Adrenal gland (tissue), 19 donors: ENCODE results near the gene PTGES2. TPM values are rescaled to one million over a fixed set of nuclear protein-coding genes. Genes with fewer than 3 reads are reported as not detected.

ENCODE experiments used
- DNase-seq, 7 donors: peaks; one replicate each; pipeline ENCODE4 v3.0.0-alpha.2; 2019 to 2020
- H3K27ac ChIP-seq, 5 donors: fragments of 200-600 bp; sonication (generic) in 4 of 5; 1 replicate in 3 of 5; 2 replicates in 2 of 5; pipeline versions ENCODE4 v1.5.1 to v1.8.0; 2016 to 2020; ENCODE audit warnings: mild to moderate bottlenecking in 1 of 5
- H3K27me3 ChIP-seq: fragments of 200-600 bp; 2 replicates; pipeline ENCODE4 v1.8.0; 2021
- H3K36me3 ChIP-seq, 2 donors: fragments of 200-600 bp; replicated peaks in 1 of 2; 1 replicate in 1 of 2; 2 replicates in 1 of 2; pipeline versions ENCODE4 v1.5.1 to v1.8.0; 2018 to 2022
- H3K4me1 ChIP-seq, 2 donors: fragments of 200-600 bp; replicated peaks in 1 of 2; 1 replicate in 1 of 2; 2 replicates in 1 of 2; pipeline versions ENCODE4 v1.5.1 to v1.8.0; 2018 to 2021
- H3K4me3 ChIP-seq, 4 donors: fragments of 200-600 bp; sonication (generic) in 3 of 4; one replicate each; pipeline ENCODE4 v1.5.1; 2016 to 2018
- H3K9me3 ChIP-seq, 3 donors: fragments of 200-600 bp; sonication (generic) in 1 of 3; replicated peaks in 1 of 3; 1 replicate in 2 of 3; 2 replicates in 1 of 3; pipeline versions ENCODE4 v1.5.1 to v1.8.0; 2016 to 2021
- POLR2A ChIP-seq, 2 donors: fragments of 450-650 bp; IDR thresholded peaks; one replicate each; pipeline ENCODE4 v1.6.1; 2017; ENCODE audit warnings: antibody characterized with exemption in 2 of 2, mild to moderate bottlenecking in 2 of 2, moderate library complexity in 1 of 2
- WGBS, 4 donors: extraction: QIAGEN DNeasy Blood & Tissue Kit in 2 of 4; methylation state at CpG; one replicate each; pipeline versions ENCODE4 v1.1.5 to v1.1.7; 2013 to 2017; 5-methylcytosine and 5-hydroxymethylcytosine counted together
- intact Hi-C, 2 donors: fragments of 100-400 bp; cut with DNase I; formaldehyde crosslinking; loops; one replicate each; pipeline versions ENCODE4 v1.14.1 to v1.15.0; 2022 to 2023
- long read RNA-seq, 10 donors: library from polyadenylated mRNA in 3 of 10; unstranded in 2 of 10; stranded (forward) in 1 of 10; transcript quantifications; one replicate each; pipeline ENCODE4 v2.0.0 and lab custom pipeline, GENCODE V29; 2021 to 2026
- polyA plus RNA-seq, 3 donors: library from polyadenylated mRNA; stranded (reverse); fragments of 200-250 nt in 2 of 3; fragments of 350-450 nt in 1 of 3; fragmentation: Illumina TruSeq in 1 of 3; extraction: RNeasy Lipid Tissue Mini Kit (QIAGEN cat#74804) in 1 of 3; gene quantifications; one replicate each; pipeline ENCODE4 v1.2.3, GENCODE V29; 2013 to 2014
- total RNA-seq, 9 donors: library from RNA; depleted of rRNA in 4 of 9; stranded (reverse); fragments of >200 nt in 4 of 9; fragments of 120-200 nt in 1 of 9; fragmentation: NEBNext Ultra II Directional in 1 of 9; extraction: Animal tissue kit (Norgen Biotek cat#: 25700) in 1 of 9; gene quantifications; one replicate each; pipeline versions ENCODE4 v1.1.0 to v1.2.4, GENCODE V29; 2013 to 2023
- TF ChIP-seq, protein P1 (sequence below), 6 experiments: fragments of 450-650 bp in 4 of 6; fragments of 200-600 bp in 2 of 6; sonication (generic) in 1 of 6; IDR thresholded peaks; 1 replicate in 5 of 6; 2 replicates in 1 of 6; pipeline versions ENCODE4 v1.5.1 to v1.8.0; 2016 to 2021; ENCODE audit warnings: antibody characterized with exemption in 6 of 6, mild to moderate bottlenecking in 2 of 6, moderate library complexity in 1 of 6
- donor health status: healthy with polysubstance abuse.
- donor health status: Bipolar disorder and iron deficiency.
- donor health status: DM: yes; HTN: yes; CAD: no.
- donor health status: DM: no; HTN: no; CAD: no.
- donor health status: DM: no; HTN: no; CAD: no.
- donor health status: DM: yes; HTN: yes; CAD: no.

Gene PTGES2
- total RNA-seq (100 to 1,000 TPM in 4 of 9 donors, 10 to 100 TPM in 5; 64.8 to 147 (median 96.0) TPM), polyA plus RNA-seq (100 to 1,000 TPM in 2 of 3 donors, 10 to 100 TPM in 1; 69.5 to 104 (median 101) TPM)
- long read RNA-seq, donor 1, transcript PTGES2-202 (7 exons, 2,331 nt) = major isoform, 23 of 32 reads
- long read RNA-seq, donor 1, partial matches to known transcripts = 9 of 32 reads
- long read RNA-seq, donor 1, other reads (novel, unspliced or antisense) = 0 of 32 reads
- long read RNA-seq, donor 2, transcript PTGES2-202 (7 exons, 2,331 nt) = major isoform, 13 of 20 reads
- long read RNA-seq, donor 2, partial matches to known transcripts = 0 of 20 reads
- long read RNA-seq, donor 2, other reads (novel, unspliced or antisense) = 7 of 20 reads
- long read RNA-seq, donor 3, transcript PTGES2-202 (7 exons, 2,331 nt) = major isoform, 25 of 30 reads
- long read RNA-seq, donor 3, partial matches to known transcripts = 5 of 30 reads
- long read RNA-seq, donor 3, other reads (novel, unspliced or antisense) = 0 of 30 reads
- long read RNA-seq, donor 4, transcript PTGES2-202 (7 exons, 2,331 nt) = major isoform, 8 of 22 reads
- long read RNA-seq, donor 4, partial matches to known transcripts = 10 of 22 reads
- long read RNA-seq, donor 4, other reads (novel, unspliced or antisense) = 3 of 22 reads
- long read RNA-seq, donor 5, transcript PTGES2-202 (7 exons, 2,331 nt) = major isoform, 274 of 357 reads
- long read RNA-seq, donor 5, partial matches to known transcripts = 20 of 357 reads
- long read RNA-seq, donor 5, other reads (novel, unspliced or antisense) = 60 of 357 reads
- long read RNA-seq, donor 6, partial matches to known transcripts = 15 of 23 reads
- long read RNA-seq, donor 6, other reads (novel, unspliced or antisense) = 5 of 23 reads
- long read RNA-seq, donor 7, transcript PTGES2-202 (7 exons, 2,331 nt) = major isoform, 11 of 24 reads
- long read RNA-seq, donor 7, partial matches to known transcripts = 13 of 24 reads
- long read RNA-seq, donor 7, other reads (novel, unspliced or antisense) = 0 of 24 reads
- long read RNA-seq, donor 8, transcript PTGES2-202 (7 exons, 2,331 nt) = major isoform, 23 of 23 reads
- long read RNA-seq, donor 8, partial matches to known transcripts = 0 of 23 reads
- long read RNA-seq, donor 8, other reads (novel, unspliced or antisense) = 0 of 23 reads
- long read RNA-seq, donor 9, transcript PTGES2-202 (7 exons, 2,331 nt) = major isoform, 20 of 20 reads
- long read RNA-seq, donor 9, partial matches to known transcripts = 0 of 20 reads
- long read RNA-seq, donor 9, other reads (novel, unspliced or antisense) = 0 of 20 reads
- long read RNA-seq, donor 10, transcript PTGES2-202 (7 exons, 2,331 nt) = major isoform, 22 of 22 reads
- long read RNA-seq, donor 10, partial matches to known transcripts = 0 of 22 reads
- long read RNA-seq, donor 10, other reads (novel, unspliced or antisense) = 0 of 22 reads

DNA sequence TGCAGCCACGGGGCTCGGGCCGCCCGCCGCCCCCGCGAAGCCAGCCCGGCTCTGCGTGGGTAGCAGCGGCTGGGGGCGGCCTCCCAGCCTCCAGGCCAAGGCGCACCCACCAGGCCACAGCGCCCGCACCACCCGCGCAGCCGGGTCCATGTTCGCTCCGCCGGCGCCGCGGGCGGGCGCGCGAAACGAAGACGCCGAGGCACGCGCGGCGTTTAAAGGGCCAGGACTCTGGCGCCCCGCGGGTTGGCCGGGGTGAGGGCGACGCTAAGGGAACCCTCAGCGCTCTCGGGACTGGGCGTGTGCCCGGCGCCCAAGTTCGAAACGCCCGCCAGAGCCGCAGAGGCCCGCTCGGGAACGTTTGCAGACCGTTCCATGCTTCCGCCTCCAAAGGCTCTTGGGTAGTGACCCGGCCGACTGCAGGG is at the start of gene PTGES2:
Gene PTGES2 (minus strand): TSS at position 162 of the 422 bp plus-strand sequence. CDS start 12 bp downstream, at position 150.
- Histone ChIP-seq H3K36me3 (peaks cover 0 to 26% of the 10 kb centered on the region in 2 donors), H3K4me3 (peak within 1 kb of the TSS; percentile 77 to 94 (median 84)), H3K27ac (peak within 1 kb of the TSS; percentile 90 to 98 (median 95)), H3K4me1 (peaks cover 21 to 29% of the 10 kb centered on the region in 2 donors), H3K27me3 (no peaks in the 10 kb centered on the region), H3K9me3 (no peaks in the 10 kb centered on the region)
- peak; percentile 75 to 88 (median 81) for DNase-seq
- intact Hi-C loops = no loop called here
- 0 to 1% methylated on average over 56 of the region's 56 CpGs; no CpG with 5 or more reads in 2 of the 4 donors for WGBS, 4 donors
- TF ChIP-seq, protein P1, sequence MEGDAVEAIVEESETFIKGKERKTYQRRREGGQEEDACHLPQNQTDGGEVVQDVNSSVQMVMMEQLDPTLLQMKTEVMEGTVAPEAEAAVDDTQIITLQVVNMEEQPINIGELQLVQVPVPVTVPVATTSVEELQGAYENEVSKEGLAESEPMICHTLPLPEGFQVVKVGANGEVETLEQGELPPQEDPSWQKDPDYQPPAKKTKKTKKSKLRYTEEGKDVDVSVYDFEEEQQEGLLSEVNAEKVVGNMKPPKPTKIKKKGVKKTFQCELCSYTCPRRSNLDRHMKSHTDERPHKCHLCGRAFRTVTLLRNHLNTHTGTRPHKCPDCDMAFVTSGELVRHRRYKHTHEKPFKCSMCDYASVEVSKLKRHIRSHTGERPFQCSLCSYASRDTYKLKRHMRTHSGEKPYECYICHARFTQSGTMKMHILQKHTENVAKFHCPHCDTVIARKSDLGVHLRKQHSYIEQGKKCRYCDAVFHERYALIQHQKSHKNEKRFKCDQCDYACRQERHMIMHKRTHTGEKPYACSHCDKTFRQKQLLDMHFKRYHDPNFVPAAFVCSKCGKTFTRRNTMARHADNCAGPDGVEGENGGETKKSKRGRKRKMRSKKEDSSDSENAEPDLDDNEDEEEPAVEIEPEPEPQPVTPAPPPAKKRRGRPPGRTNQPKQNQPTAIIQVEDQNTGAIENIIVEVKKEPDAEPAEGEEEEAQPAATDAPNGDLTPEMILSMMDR (IDR thresholded peaks at IDR 0.05) = no peak
- TF ChIP-seq POLR2A (IDR thresholded peaks at IDR 0.05) = peak in 1 of 2 donors; percentile 24

DNA sequence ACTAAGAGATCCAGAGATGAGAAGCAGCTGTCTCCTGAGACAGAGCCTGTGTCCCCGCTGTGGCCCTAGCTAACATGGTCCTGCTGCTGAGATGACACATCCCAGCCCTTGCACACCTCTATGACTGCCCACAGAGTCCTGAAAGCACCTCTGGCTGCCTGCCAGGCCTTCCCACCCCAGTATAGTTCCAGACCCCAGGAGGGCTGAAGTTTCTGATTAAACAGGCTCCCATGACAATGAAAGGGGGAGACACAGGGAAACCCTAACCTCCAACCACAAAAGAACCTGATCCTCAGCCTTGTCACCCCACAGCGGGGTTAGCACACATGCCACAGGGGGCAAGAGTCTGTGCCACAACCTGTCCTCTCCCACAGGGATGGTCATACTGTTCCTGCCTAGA is 48.2 kb upstream of the PTGES2 start:
- H3K36me3 ChIP-seq = peaks cover 0 to 64% of the 10 kb centered on the region in 2 donors
- TF ChIP-seq, protein P1 (IDR thresholded peaks at IDR 0.05) = no peak
- no peak for TF ChIP-seq POLR2A (IDR thresholded peaks at IDR 0.05)
- intact Hi-C loops = no loop called here
- peak overlapping the region; percentile 44 to 92 (median 87) for H3K27ac ChIP-seq
- DNase-seq = peak in 3 of 7 donors; percentile 36 to 56 (median 36)
- no peaks in the 10 kb centered on the region for H3K27me3 ChIP-seq
- H3K4me1 ChIP-seq = peaks cover 24 to 33% of the 10 kb centered on the region in 2 donors
- 55 to 95% (median 90%) methylated on average over 1 to 2 of the region's 2 CpGs for WGBS, 4 donors
- H3K9me3 ChIP-seq = no peaks in the 10 kb centered on the region
- no peak overlapping the region for H3K4me3 ChIP-seq

DNA sequence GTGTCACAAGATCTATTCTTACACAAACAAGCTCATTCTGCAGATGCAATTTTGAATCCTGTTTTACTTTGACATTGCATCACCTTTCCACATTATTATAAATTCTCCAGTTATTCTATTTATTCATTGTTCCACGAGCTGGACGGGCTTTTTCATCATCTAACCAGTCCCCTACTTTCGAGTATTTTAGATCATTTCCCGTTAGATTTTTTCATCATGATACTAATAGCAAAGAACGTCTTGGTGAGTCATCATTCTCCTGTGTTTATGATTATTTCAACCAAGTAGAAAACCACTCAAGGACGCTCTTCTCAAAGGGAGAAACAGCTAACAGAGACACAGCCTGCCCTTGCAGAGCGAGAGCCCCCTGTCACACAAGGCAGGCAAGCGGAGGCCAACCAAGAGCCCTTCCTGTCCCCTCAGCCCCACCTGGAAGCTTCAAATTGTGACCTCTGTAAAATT is 47.6 kb upstream of the PTGES2 start:
- 44 to 51% (median 46%) methylated on average over 7 to 8 of the region's 8 CpGs for WGBS, 4 donors
- TF ChIP-seq POLR2A (IDR thresholded peaks at IDR 0.05) = peak in 1 of 2 donors; percentile 59
- TF ChIP-seq, protein P1 (IDR thresholded peaks at IDR 0.05) = no peak
- H3K9me3 ChIP-seq = no peaks in the 10 kb centered on the region
- peak in 5 of 7 donors; percentile 36 to 58 (median 51) for DNase-seq
- H3K27ac ChIP-seq = peak overlapping the region; percentile 44 to 92 (median 87)
- no peaks in the 10 kb centered on the region for H3K27me3 ChIP-seq
- peaks cover 24 to 33% of the 10 kb centered on the region in 2 donors for H3K4me1 ChIP-seq
- intact Hi-C loops = no loop called here
- peaks cover 0 to 62% of the 10 kb centered on the region in 2 donors for H3K36me3 ChIP-seq
- H3K4me3 ChIP-seq = no peak overlapping the region
